GM08714 (cell line): Measurements from ENCODE around the gene ANXA4.

Source experiments
- H3K4me3 ChIP-seq: fragments of 200-500 bp; sonication (Bioruptor generic); 2 replicates; pipeline ENCODE4 v1.5.1; 2014; ENCODE audit warnings: mild to moderate bottlenecking, low read length, inconsistent platforms
- ZNF274 ChIP-seq: IDR thresholded peaks from 2 replicates; pipeline ENCODE4 v1.6.1; 2012; ENCODE audit warnings: mild to moderate bottlenecking, low read depth, low read length

The ANXA4 gene

DNA sequence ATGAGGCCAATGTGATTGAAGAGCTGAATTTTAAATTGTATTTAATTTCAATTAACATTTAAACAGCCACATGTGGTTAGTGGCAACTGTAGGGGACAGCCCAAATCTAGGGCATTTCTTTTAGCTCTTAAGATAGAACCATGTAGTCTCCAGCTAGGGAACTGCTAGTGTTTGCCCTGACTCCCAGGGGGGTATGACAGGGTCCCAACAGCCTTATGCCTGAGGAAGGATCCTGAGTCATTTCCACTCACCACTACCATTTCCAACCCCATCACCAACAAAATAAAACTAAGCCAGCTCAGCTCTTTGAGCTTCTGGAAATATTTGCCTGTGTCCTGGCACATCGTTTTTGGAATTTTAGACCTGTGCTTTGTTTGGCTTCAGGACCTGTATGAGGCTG, 73.8 kb downstream of the ANXA4 start:
- TF ChIP-seq ZNF274: no peak
- no peak overlapping the region for H3K4me3 ChIP-seq

DNA sequence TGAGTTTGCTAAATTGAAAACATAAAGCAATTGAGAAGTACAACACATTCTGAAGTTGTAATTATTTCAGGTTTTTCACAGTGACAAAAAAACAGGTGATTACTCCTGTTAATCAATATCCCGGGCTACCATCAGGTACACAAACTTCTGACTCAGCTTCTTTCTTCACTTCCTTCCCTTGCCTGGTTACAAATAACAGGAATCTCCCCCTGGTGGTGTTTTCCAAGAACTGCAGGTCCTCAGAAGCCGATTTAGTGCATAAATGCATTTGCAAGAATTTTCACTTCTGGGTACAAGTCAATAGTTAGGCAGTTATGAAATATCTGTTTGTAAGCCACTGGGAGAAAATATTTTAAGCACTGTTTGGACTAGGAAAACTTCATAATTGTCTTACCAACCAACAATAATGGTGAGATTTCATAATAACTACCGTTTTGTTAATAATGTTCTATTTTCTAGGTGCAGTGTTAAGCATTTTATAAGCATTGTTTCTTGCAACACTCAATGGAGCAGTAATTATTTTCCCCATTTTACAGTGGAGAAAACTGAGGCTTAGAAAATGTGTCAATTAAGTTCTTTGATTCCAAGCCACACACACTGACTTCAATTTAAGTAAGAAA, 75.1 kb downstream of the ANXA4 start:
- no peak overlapping the region for H3K4me3 ChIP-seq
- no peak for TF ChIP-seq ZNF274

DNA sequence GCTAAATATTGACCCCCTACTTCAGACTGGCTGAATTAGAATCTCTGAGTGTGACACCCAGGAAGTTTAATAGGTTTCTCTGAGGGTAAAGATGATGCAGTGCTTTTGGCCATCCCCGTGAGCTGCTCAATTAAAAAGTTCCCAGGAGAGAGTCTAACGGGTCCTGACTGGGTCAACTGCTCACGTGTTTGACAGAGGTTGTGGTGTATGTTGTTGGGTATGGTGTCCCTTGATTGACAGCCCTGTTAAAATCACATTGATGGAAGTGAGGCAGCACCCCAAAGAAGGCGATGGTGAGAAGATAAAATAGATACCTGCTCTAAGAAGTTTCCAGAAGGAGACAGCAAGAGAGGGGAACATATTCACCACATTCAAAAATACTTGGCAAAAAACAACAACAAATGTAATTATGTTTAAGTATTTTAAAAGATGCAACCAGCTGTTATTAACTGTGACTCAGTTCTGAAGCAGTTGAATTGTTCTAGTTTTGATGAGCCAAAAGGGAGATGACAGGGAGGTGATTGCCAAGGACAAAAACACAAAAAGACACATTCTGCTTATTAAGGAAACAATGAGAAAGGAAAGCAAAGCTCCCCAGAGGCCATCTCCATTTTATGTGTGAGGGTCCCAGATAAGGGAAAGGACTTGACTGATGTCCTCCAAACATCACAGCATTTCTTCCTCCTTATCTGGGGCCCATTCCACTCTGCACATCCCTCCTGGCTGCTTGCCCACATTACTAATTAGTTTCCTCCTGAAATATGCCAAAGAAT, 76.0 kb downstream of the ANXA4 start:
- H3K4me3 ChIP-seq: no peak overlapping the region
- TF ChIP-seq ZNF274: no peak

DNA sequence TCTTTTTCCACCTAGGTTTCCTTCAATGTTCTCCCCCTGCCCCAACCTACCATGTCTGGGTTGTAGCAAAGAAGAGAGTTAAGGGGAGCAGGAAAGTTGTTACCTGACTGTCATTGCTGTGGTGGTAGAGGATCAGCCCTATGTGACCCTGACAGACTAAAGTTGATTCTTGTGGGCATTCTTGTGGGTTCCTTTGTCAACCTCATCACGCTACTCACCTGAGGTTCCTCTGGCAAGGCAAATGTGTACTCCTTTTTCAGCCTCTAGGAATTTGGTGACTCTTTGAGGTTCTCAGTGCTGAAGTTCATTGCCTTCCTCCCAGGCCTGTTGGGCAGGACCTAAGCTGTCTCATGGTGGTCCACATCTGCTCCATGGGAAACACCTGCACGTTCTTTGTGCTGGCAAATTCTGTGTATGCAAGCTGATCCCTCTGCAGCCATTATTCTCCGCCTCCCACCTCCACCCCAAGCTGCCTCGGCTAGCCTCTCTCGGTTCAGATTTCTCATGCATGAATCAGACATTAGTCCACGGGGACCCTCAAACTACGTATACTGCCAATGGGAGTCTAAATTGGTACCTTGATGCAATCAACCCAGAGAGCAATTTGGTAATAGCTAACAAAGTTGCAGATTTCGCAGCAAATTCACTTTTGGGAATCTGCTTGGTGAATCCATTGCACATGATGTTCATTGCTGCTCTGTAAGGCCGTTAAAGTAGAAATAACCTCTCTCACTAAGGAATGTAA, 86.0 kb downstream of the ANXA4 start:
- TF ChIP-seq ZNF274: no peak
- no peak overlapping the region for H3K4me3 ChIP-seq

DNA sequence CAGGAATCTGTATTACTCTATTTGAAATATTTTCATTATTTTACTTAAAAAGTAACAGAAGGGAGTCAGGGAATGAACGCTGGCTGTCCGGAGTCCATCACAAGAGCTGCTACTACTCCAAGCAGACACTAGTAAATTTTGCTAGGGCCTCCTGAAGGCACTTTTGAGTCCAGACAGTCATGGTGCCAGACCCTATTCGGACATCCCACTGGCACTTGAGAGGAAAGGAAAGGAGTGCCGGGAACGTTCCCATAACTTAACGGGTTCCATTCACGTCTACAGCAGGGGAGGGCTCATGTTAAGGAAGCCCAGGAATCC, 87.0 kb downstream of the ANXA4 start:
- TF ChIP-seq ZNF274: no peak
- H3K4me3 ChIP-seq: peak overlapping the region; percentile 95

DNA sequence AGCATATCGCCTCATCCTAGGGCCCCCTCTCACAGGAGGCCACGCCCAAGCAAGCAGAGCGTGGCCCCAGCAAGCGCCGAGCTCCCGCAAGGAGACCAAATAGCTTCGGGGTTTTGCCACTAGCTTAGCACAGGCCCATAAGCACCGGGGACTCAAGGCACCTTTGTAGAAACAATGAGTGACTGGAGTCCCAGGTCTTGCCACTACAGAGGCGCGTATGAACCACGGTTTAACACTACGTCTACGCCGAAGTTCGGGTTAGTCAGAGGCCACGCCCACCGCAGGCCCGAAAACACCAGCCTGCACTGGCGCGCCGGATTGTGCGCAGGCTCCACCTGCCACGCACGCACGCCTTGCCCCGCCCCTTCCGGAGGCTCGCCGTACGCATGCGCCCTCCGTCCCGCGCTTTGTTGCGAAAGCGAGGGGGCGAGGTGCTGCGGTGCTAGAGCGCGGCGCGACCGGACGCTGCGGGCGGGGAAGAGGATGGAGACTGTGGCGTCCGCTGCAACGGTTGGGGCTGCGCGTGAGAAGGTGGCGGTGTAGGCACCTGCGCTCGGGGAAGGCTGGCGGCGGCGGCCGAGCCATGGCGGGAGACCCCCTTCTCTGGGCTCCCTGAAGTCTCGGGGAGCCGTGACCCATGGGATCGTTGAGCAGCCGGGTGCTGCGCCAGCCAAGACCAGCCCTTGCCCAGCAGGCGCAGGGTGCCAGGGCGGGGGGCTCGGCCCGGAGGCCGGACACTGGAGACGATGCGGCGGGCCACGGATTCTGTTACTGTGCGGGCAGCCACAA, 87.5 kb downstream of the ANXA4 start, which contains the start of gene GMCL1:
TSS of gene GMCL1 (plus strand) at position 405 of the 789 bp plus-strand sequence. CDS start at position 638, 233 bp downstream.
- no peak for TF ChIP-seq ZNF274
- H3K4me3 ChIP-seq: peak within 1 kb of the TSS; percentile 95

DNA sequence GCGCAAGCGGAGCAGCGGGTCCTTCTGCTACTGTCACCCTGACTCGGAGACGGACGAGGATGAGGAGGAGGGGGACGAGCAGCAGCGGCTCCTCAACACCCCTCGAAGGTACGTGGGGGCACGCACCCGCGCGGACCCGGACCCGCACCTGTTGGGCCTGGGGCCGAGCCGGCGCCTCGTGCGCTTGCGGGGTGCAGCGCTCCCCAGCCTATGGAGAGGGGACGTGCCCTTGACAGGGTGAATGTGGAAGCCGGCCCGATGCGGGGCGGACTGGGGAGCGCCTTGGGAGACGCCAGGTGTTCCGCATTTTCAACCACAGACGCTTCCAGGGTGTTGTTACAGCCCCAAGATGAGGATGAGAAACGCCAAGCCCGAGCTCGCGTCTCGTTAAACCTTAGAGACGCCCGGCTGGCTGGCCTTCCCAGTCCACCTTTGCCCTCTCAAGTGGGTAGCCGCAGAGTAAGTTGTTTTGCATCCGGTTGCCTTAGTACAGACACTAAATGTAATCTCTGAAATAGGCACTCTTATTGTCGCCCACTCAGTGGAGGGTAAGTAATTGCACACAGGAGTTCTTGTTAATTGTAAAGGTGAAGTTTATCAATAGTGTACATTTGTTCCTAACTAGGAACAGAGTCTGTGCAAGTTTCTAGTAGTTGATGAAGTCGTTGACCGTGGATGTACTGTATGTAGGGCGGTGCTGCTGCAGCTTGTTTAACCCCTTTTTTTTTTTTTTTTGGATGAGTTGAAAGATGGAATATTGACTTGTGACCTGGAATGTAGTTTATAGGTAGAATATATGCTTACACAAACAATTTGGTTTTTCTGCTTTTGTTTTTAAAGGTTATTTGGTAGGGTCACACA, 88.3 kb downstream of the ANXA4 start:
- no peak for TF ChIP-seq ZNF274
- H3K4me3 ChIP-seq: peak overlapping the region; percentile 95

DNA sequence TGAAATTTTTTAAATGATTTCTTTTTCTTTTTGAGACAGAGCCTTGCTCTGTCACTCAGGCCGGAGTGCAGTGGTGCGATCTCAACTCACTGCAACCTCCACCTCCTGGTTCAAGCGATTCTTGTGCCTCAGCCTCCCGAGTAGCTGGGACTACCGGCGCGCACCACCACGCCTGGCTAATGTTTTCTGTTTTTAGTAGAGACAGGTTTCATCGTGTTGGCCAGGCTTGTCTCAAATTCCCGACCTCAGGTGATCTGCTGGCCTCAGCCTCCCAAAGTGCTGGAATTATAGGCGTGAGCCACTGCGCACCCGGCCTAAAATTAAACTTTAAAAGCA, 88.9 kb downstream of the ANXA4 start:
- peak overlapping the region; percentile 95 for H3K4me3 ChIP-seq

DNA sequence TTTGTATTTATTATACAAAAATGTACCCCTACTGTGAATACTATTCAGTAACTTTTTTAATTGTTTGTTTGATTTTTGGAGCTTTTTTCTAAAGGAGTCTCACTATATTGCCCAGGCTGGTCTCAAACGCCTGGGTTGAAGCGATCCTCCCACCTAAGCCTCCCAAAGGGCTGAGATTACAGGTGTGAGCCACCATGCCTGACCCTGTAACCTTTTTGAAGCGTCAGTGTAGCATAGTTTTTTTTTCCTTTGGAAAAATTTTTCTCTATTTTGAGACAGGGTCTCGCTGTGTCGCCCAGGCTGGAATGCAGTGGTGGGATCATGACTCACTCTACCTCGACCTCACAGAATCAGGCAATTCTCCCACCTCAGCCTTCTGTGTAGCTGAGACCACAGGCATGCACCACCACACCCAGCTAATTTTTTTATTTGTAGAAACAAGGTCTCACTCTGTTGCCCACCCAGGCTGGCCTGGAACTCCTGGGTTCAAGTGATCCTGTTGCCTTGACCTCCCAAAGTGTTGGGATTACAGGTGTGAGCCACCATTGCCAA, 89.5 kb downstream of the ANXA4 start:
- H3K4me3 ChIP-seq: no peak overlapping the region; the same call in 1 of the 2 replicates
- no peak for TF ChIP-seq ZNF274

DNA sequence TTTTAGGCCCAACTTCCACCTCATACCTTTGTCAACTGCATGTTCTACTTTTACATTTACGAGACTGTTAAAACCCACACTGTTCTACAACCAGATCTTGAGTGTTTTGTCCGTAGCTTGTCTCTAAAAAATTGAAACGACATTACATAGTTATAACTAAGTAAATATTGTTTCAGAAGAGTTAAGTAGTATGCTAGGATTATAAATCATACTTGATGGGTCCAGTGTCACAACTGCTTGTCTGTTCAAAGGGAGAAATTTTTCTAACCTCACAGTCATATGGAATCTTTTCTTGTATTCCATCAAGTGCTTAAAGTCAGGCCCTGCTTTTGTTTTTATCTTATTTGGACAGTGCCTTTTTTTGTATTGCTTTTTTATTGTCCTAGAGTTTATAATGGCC, 91.8 kb downstream of the ANXA4 start:
- no peak for TF ChIP-seq ZNF274
- no peak overlapping the region for H3K4me3 ChIP-seq

DNA sequence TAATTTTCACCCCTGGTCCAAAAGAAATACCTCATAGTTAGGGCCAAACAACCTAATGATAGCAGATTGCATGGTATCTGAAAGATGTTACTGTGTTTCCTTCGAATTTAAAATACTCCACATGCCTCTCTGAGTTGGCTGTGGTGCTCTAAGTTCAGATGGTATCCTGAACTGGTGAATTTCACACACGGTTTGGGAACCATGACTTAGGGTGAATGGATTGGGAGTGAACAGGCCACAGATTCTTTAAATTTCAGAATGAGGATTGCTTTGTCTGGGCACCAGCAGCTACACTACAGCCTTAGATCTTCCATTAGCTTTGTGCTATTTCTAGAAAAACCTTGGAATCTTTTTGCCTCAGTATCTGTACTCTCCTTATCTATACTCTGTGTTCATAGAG, 93.7 kb downstream of the ANXA4 start:
- TF ChIP-seq ZNF274: no peak
- no peak overlapping the region for H3K4me3 ChIP-seq

DNA sequence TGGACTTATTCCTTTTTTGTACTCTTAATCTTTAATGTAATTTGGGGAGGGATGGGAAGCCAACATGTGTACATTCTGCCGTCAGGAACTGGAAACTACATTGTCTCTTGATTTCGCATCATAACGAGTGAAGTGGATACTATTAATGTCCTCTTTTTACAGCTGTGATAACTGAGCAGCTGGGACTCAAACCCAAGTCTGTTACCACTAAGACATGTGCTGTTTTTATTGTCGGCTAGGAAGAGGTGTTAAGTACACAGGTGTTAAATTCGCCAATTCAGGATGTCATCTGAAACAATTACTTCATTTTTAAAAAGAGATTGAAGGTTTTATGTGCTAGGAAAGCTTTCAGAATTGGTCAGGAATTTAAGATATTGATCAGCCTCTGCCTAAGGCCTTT, 94.4 kb downstream of the ANXA4 start:
- H3K4me3 ChIP-seq: no peak overlapping the region
- no peak for TF ChIP-seq ZNF274

DNA sequence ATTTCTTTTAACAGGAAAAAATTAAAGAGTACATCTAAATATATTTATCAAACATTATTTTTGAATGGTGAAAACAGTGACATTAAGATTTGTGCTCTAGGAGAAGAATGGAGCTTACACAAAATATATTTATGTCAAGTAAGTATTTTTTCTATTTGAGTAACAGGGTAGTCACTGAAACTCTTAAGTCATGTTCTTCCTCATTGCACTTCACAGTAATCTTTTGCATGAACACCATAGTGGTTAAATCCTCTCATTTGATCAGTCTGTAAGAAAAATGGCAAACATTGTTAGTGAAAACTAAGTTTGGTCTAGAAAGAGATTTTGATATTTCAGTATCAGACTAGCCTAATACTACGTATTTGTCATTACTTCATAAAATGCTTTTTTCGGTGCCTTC, 95.6 kb downstream of the ANXA4 start:
- TF ChIP-seq ZNF274: no peak
- no peak overlapping the region for H3K4me3 ChIP-seq
